ENCODE results near the gene TMEM151B.

- TF ChIP-seq POLR2A (IDR thresholded peaks at IDR 0.05; ENCODE audit: low read depth, low read length), result no peak
- no peak for TF ChIP-seq POLR2AphosphoS5 (IDR thresholded peaks at IDR 0.05; ENCODE audit: low read depth, low read length)
- no peak for TF ChIP-seq TAF1 (IDR thresholded peaks at IDR 0.05; ENCODE audit: low read depth, low read length)
- TF ChIP-seq SPI1 (IDR thresholded peaks at IDR 0.05; ENCODE audit: low read depth, low read length), result no peak
These were observed 31.7 kb downstream of the TMEM151B start for GRCh38 chr6:44301782-44302564.
